ENCODE data around the gene IL4.
"Not testable (repeated sequence)": the region's sequence is repeated elsewhere in the genome, so short reads cannot be mapped to it uniquely, and the experiment has no call there.

The IL4 gene

GRCh38 chr5:132674671-132675506 lies 1.1 kb downstream of the IL4 start:
- DNase-seq = no peak

GRCh38 chr5:132675936-132676689 lies 2.3 kb downstream of the IL4 start:
- no peak for DNase-seq

GRCh38 chr5:132677191-132677590 lies 3.4 kb downstream of the IL4 start:
- no peak for DNase-seq

GRCh38 chr5:132677682-132678400 lies 4.1 kb downstream of the IL4 start:
- DNase-seq = no peak

- DNase-seq = no peak
Observed at GRCh38 chr5:132678735-132679134, 4.9 kb downstream of the IL4 start.

GRCh38 chr5:132679166-132679565 lies 5.4 kb downstream of the IL4 start:
- no peak for DNase-seq

- DNase-seq = no peak
Observed at GRCh38 chr5:132679717-132680380, 6.1 kb downstream of the IL4 start.

- no peak for DNase-seq
Observed at GRCh38 chr5:132680780-132681475, 7.1 kb downstream of the IL4 start.

GRCh38 chr5:132681476-132681831 lies 7.7 kb downstream of the IL4 start:
- DNase-seq = no peak

- no peak for DNase-seq
Observed at GRCh38 chr5:132681983-132682382, 8.2 kb downstream of the IL4 start.

- DNase-seq = no peak
Observed at GRCh38 chr5:132684491-132684890, 10.7 kb downstream of the IL4 start.

- DNase-seq = no peak
Observed at GRCh38 chr5:132684922-132685720, 11.3 kb downstream of the IL4 start.

GRCh38 chr5:132686193-132686592 lies 12.4 kb downstream of the IL4 start:
- DNase-seq = no peak

GRCh38 chr5:132687995-132688394 lies 14.2 kb downstream of the IL4 start:
- no peak for DNase-seq

GRCh38 chr5:132688536-132689339 lies 14.9 kb downstream of the IL4 start:
- DNase-seq = no peak

GRCh38 chr5:132689513-132689912 lies 15.7 kb downstream of the IL4 start:
- no peak for DNase-seq

- DNase-seq = no peak
Observed at GRCh38 chr5:132690156-132690555, 16.4 kb downstream of the IL4 start.

GRCh38 chr5:132691755-132692631 lies 18.2 kb downstream of the IL4 start:
- DNase-seq = not testable (repeated sequence)

- DNase-seq = no peak
Observed at GRCh38 chr5:132692632-132692967, 18.8 kb downstream of the IL4 start.

GRCh38 chr5:132695956-132696355 lies 22.2 kb downstream of the IL4 start:
- DNase-seq = no peak
